HEK293 (cell line): ENCODE data around the gene NPEPL1.

Source experiments
- CTCF ChIP-seq: fragments of 450-650 bp; formaldehyde crosslinking; IDR thresholded peaks from 2 replicates; pipeline ENCODE4 v1.5.1; 2016; ENCODE audit warnings: missing biosample characterization, missing genetic modification characterization
- ELK4 ChIP-seq: IDR thresholded peaks from 2 replicates; pipeline ENCODE4 v1.6.1; 2011; ENCODE audit warnings: mild to moderate bottlenecking, low read depth, low read length, borderline replicate concordance
- KLF17 ChIP-seq: fragments of 450-650 bp; formaldehyde crosslinking; IDR thresholded peaks from 2 replicates; pipeline ENCODE4 v1.5.1; 2016; ENCODE audit warnings: missing biosample characterization, missing genetic modification characterization
- YY2 ChIP-seq: fragments of 450-650 bp; formaldehyde crosslinking; IDR thresholded peaks from 2 replicates; pipeline ENCODE4 v1.5.1; 2016; ENCODE audit warnings: missing biosample characterization, missing genetic modification characterization

GRCh38 chr20:58647162-58647795, 45.3 kb upstream of the NPEPL1 start:
- TF ChIP-seq KLF17 (tag by site-specific recombination) (no peak), ELK4 (no peak), YY2 (no peak), CTCF (tag by site-specific recombination) (no peak)
